HT1080 (cell line): ENCODE results near the gene PLPPR3. TPM values are rescaled to one million over a fixed set of nuclear protein-coding genes. Genes with fewer than 3 reads are reported as not detected.

Experiments
- DNase-seq: peaks from one replicate; pipeline ENCODE4 v3.0.0-alpha.2; 2015; ENCODE audit warnings: low read depth
- total RNA-seq: library from RNA; depleted of rRNA; stranded (reverse); fragments of >200 nt; shearing (Covaris generic); gene quantifications from 2 replicates; pipeline ENCODE4 v1.2.3, GENCODE V29; 2014

Gene PLPPR3
- total RNA-seq, 1 experiment from 2014 or later: not detected

DNA sequence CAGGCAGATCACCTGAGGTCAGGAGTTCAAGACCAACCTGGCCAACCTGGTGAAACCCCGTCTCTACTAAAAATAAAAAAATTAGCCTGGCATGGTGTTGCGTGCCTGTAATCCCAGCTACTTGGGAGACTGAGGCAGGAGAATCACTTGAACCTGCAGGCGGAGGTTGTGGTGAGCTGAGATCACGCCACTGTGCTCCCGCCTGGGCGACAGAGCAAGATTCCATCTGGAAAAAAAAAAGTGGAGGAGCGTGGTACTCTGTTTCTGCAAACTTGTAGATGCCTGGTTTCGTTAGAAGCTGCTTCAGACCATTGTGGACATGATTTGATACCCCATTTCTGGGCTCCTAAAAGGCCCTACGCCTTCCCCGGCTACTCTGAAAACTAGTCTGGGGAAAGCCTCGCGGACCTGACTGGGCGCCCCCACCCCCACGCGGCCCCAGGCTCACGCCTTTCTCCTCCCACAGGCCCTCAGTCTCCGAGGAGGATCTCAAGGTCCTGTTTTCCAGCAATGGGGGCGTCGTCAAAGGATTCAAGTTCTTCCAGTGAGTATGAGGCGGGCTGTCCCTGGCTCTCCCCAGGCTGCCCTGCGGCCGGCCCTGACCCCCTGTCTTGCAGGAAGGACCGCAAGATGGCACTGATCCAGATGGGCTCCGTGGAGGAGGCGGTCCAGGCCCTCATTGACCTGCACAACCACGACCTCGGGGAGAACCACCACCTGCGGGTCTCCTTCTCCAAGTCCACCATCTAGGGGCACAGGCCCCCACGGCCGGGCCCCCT is 11.5 kb downstream of the PLPPR3 start:
- no peak for DNase-seq

GRCh38 chr19:808423-808775 is 13.4 kb downstream of the PLPPR3 start:
- DNase-seq: no peak

- DNase-seq: no peak
Measured at GRCh38 chr19:807627-808422, 13.9 kb downstream of the PLPPR3 start.

- no peak for DNase-seq
Measured at GRCh38 chr19:806815-807421, 14.8 kb downstream of the PLPPR3 start.

DNA sequence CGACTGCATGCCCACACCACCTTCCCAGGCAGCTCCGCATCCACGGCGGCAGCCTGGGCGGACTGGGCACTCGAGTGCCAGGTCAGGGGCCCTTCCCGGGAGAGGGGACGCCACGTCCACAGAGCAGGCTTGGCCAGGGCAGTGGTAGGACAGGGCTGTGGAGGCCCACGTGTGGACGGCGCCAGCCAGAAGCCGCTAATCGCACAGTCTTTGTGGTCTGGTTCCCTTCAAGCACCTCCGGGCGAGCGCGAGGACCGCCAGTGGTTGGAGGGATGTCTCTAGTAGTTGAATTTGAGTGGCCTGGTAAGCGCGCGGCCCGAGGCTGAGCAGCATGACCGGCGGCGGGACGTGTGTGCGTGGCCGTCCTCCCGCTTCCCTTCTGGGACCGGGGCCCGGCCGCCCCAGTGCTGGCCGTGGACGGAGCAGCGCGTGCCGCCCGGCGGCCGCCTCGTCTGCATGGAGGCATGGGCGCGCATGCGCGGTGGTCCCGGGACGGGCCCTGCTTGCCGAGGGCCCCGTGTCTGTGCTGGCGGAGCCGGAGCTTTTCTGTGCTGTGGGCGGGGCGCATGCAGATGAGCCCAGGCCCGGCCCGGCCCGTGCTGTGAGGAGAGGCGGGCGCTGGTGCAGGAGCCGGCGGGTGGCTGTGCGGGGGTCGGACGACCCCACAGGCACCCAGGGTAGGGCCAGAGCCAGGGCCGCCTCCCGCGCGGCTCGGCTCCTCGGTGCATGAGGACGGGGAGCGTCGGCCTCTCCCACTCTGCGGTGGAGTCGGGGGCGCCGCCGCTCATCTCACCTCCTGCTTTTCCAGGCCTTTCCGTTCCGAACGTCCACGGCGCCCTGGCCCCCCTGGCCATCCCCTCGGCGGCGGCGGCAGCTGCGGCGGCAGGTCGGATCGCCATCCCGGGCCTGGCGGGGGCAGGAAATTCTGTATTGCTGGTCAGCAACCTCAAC is 15.9 kb downstream of the PLPPR3 start:
- DNase-seq: no peak

DNA sequence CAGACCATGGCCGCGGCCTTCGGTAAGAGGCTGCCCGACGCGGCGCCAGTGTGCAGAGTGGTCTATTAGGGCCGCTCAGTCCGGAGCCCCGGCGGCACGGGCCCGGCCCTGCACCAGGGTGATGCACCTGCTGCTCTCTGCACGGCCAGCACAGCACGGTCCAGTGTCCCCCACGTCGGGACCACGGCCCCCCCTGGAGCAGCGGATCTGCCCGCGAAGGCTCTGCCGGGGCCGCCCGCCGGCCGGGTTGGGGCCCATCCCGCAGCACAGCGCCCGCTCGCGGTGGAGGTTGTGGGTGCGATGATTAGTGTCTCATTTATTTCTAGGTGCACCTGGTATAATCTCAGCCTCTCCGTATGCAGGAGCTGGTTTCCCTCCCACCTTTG is 16.6 kb downstream of the PLPPR3 start:
- no peak for DNase-seq

GRCh38 chr19:804419-805165 is 17.2 kb downstream of the PLPPR3 start:
- DNase-seq: no peak

DNA sequence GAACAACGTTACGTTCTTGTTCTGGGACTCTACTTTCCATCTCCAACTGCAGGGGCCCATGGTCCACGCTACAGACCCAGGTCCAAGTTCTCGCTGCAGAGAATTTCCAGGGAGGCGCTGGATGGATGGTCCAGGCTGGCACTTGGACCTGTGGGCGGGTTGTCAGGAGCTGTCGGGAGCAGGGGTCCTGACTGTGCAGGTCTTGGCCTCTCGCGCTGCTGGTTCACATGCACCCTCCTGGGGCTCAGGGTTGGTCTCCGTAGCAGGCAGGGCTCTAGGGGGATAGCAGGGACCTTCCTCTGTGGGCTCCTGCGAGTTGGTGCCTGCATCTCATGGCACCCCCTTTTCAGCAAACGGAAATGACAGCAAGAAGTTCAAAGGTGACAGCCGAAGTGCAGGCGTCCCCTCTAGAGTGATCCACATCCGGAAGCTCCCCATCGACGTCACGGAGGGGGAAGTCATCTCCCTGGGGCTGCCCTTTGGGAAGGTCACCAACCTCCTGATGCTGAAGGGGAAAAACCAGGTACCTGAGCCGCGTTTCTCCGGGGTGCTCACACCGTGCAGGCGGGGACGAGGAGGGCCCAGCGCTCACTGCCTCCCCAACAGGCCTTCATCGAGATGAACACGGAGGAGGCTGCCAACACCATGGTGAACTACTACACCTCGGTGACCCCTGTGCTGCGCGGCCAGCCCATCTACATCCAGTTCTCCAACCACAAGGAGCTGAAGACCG is 17.9 kb downstream of the PLPPR3 start:
- DNase-seq: no peak

- no peak for DNase-seq
Measured at GRCh38 chr19:803099-803561, 18.6 kb downstream of the PLPPR3 start.

GRCh38 chr19:802498-803098 is 19.2 kb downstream of the PLPPR3 start:
- no peak for DNase-seq

DNA sequence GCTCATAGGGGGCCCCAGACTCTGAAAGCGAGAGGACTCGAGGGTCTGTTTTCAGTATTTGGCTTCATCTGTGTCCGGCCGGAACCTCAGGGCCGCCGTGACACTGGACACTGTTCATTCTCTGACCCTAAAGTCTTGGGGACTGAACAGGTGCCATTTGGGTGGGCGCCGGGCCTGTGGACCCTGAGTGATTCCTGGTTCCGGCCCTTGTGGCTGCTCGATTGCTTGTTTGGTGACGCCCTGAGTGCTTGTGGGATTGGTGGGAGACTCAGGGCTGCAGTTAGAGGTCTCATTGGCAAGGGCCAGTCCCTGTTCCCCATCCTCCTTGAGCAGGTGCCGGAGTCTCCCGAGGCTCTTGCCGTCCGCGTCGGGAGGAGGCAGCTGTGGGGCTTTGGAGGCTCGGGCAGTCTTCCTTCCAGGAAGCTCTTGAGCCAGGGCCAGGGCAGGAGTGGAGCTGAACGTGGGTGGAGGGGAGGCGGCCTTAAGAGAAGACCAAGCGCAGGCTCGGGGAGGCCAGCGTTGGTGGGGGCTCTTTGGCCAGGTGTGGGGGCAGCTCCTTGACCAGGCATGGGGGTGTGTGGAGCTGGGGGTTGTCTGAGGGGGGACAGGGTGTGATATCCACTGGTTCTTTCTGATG is 19.8 kb downstream of the PLPPR3 start:
- no peak for DNase-seq

GRCh38 chr19:801030-801860 is 20.5 kb downstream of the PLPPR3 start:
- DNase-seq: no peak

GRCh38 chr19:800360-801029 is 21.3 kb downstream of the PLPPR3 start:
- DNase-seq: no peak

DNA sequence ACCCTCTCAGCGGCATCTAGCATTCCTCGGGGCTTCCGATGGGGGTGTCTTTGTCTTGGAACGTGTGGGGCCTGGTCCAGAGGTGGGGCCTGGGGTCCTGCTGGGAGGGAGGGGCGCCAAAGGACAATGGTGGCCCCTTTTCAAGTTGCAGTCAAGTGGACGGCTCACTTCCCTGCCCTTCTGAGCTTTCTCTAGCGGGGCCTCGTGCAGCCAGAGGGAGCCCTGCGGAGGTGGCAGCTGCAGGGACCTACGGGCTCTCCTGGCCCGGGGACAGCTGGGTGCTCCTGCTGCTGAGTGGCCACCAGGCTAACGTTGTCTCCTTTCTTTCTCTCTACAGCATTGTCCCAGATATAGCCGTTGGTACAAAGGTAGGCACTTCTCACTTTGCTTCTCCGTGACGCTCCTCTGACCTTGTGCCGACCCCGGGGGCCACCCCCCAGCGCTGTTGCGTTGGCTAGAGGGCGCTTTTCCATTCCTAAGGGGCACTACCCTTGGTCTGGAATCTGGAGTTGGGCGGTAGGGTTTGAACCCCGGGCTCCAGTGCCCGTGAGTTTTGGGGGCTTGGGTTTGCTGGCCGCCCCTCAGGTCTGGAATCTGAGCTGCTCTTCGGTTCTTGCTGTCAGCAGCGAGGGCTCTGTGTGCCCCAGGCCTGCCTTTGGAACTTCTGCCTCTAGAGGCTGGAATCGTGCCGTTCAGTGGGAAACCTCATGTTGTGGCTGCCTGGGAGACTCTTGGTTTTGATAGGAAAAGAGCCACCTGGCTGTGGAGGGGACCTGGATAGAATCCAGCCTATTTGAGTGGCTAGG is 22.5 kb downstream of the PLPPR3 start:
- peak; percentile 43 for DNase-seq

DNA sequence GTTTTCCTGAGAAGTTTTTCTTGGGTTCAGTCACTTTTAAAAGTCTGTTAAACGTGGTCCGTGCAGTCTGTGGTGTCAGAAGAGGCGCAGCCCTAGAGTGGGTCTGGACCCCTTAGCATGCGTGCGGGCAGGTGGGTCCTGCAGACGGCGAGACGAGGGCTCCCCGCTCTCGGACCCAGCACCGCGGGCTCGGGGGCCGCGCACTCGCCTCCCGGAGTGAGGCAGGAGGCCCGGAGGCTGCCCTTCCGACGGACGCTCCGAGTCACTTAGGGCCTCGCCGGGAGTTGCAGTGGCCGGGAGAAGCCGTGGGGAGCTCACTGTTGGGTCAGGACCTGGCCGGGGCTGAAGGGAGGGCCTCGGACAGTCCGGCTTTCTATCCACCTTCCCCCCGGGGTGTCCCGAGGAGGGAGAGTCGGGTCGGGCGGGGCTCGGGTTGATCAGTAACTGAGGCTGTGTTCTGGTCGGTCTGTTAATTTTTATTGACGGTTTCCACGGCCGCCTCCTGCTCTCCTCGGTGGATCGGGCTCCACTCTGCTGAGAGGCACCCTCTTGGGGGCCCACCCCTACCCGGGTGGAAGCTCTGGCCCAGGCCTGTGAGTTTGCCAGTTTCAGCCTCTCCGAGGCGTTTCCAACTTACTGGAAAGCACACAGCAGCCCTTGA is 23.2 kb downstream of the PLPPR3 start:
- no peak for DNase-seq
